Measurements from ENCODE around the gene DUSP22. TPM values are rescaled to one million over a fixed set of nuclear protein-coding genes. Genes with fewer than 3 reads are reported as not detected.

Gene DUSP22
- total RNA-seq, 8 experiments from 2014 or later, result 17.1 to 46.5 (median 18.5) TPM

GRCh38 chr6:294656-295565 lies 2.6 kb downstream of the DUSP22 start:
- Histone ChIP-seq H3K27ac (no peak overlapping the region), H3K4me1 (replicated peaks in 1 of 2) (peaks cover 13 to 14% of the 10 kb centered on the region in 2 donors), H3K4me3 (no peak overlapping the region)
- no peak for ATAC-seq (replicated peaks in 6 of 8)
- in situ Hi-C loops (cut with MboI; ENCODE audit: low pct_unique_long_range_greater_than_20kb in 2 of 9, low sequenced_read_pairs in 9 of 9, unreplicated experiment in 9 of 9), result no loop called here
- WGBS, 10 experiments, result 60 to 88% (median 76%) methylated on average over 14 to 17 of the region's 17 CpGs

- 8 to 44% (median 32%) methylated on average over 4 to 9 of the region's 9 CpGs for WGBS, 10 experiments
- Histone ChIP-seq H3K27ac (no peak overlapping the region), H3K4me3 (no peak overlapping the region), H3K4me1 (replicated peaks in 1 of 2) (peaks cover 13 to 14% of the 10 kb centered on the region in 2 donors)
- no peak for ATAC-seq (replicated peaks in 6 of 8)
- in situ Hi-C loops (cut with MboI; ENCODE audit: low pct_unique_long_range_greater_than_20kb in 2 of 9, low sequenced_read_pairs in 9 of 9, unreplicated experiment in 9 of 9), result no loop called here
Measured at GRCh38 chr6:296151-297122, 4.2 kb downstream of the DUSP22 start.

- 14 to 44% (median 34%) methylated on average over 1 to 6 of the region's 6 CpGs for WGBS, 10 experiments
- Histone ChIP-seq H3K4me1 (replicated peaks in 1 of 2) (peaks cover 13 to 14% of the 10 kb centered on the region in 2 donors), H3K4me3 (no peak overlapping the region), H3K27ac (no peak overlapping the region)
- in situ Hi-C loops (cut with MboI; ENCODE audit: low pct_unique_long_range_greater_than_20kb in 2 of 9, low sequenced_read_pairs in 9 of 9, unreplicated experiment in 9 of 9), result no loop called here
- ATAC-seq (replicated peaks in 6 of 8), result peak in 1 of 8 experiments; percentile 14
Measured at GRCh38 chr6:297571-298232, 5.4 kb downstream of the DUSP22 start.

DNA sequence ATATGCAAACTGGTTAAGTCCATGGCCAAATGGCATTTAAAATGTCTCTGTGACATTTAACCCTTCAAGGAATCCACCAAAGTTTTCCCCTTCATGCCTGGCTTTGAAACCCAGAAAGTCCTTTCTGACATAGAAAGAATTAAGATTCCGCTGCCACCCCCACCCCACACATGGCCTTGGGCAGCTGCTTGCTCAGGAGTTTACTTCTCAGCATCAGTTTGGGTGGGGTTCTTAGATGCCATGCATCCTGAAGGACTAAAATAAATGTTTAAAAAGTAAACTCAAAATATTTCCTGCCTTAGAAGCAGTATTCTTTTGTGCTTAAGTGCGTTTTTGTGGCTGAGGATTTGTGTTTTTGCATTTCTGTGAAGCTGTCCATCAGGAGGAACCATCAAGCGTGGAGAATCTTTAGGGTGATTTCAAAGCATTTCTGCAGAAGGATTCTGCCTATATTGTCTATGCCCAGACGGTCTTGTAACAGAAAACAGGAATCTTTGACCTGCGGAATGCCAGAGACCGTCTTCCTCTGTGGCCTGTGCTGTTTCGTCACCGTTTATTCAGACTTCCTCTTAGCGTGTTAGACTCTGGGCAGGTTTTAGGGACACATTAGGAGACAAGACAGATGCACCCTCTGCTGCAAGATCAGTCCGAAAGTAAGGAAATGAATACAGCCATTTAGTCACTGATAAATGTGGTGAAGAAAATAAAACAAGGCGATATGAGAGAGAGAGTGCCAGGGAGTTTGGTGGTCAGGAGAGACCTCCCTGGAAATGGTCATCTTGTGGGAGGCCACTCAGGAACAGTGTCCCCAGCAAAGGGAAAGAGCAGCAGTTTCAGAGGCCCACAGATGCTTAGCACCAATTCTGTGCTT lies 6.2 kb downstream of the DUSP22 start:
- Histone ChIP-seq H3K27ac (no peak overlapping the region), H3K4me1 (replicated peaks in 1 of 2) (peaks cover 8 to 14% of the 10 kb centered on the region in 2 donors), H3K4me3 (no peak overlapping the region)
- whole genome bisulfite sequencing, 10 experiments, result 38 to 76% (median 50%) methylated on average over 7 to 11 of the region's 11 CpGs
- ATAC-seq (replicated peaks in 6 of 8), result peak in 2 of 8 experiments; percentile 9 to 11
- in situ Hi-C loops (cut with MboI; ENCODE audit: low pct_unique_long_range_greater_than_20kb in 2 of 9, low sequenced_read_pairs in 9 of 9, unreplicated experiment in 9 of 9), result no loop called here

- ATAC-seq (replicated peaks in 6 of 8), result peak in 1 of 8 experiments; percentile 40
- in situ Hi-C loops (cut with MboI; ENCODE audit: low pct_unique_long_range_greater_than_20kb in 2 of 9, low sequenced_read_pairs in 9 of 9, unreplicated experiment in 9 of 9), result no loop called here
- Histone ChIP-seq H3K4me1 (replicated peaks in 1 of 2) (peaks cover 3 to 14% of the 10 kb centered on the region in 2 donors), H3K27ac (no peak overlapping the region), H3K4me3 (no peak overlapping the region)
- 21 to 70% (median 48%) methylated on average over 5 to 10 of the region's 10 CpGs for WGBS, 10 experiments
Measured at GRCh38 chr6:299104-299980, 7.1 kb downstream of the DUSP22 start.

DNA sequence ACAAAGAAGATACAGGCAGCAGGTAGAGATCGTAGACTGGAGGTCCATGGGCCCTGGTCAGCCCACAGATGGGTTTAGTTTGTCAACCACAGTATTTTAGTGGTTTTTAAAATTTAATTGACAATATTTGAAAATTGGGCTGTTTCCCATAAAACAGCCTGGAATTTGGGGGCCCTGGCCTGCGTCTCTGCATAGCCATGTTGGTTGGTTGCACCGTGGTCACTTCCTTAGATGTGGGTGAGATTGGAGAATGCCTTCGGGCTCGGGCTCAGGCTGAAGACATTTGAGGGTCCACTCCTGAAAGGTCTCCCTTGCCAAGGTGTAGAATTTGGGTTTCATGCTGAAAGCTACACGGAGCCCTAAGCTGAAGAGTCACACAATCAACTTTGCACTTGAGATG lies 7.7 kb downstream of the DUSP22 start:
- ATAC-seq (replicated peaks in 6 of 8), result no peak
- in situ Hi-C loops (cut with MboI; ENCODE audit: low pct_unique_long_range_greater_than_20kb in 2 of 9, low sequenced_read_pairs in 9 of 9, unreplicated experiment in 9 of 9), result no loop called here
- Histone ChIP-seq H3K4me1 (replicated peaks in 1 of 2) (peaks cover 3 to 14% of the 10 kb centered on the region in 2 donors), H3K27ac (no peak overlapping the region), H3K4me3 (no peak overlapping the region)
- 45 to 83% (median 60%) methylated on average over 1 to 6 of the region's 6 CpGs; no CpG with 5 or more reads in 1 of the 10 experiments for WGBS, 10 experiments

DNA sequence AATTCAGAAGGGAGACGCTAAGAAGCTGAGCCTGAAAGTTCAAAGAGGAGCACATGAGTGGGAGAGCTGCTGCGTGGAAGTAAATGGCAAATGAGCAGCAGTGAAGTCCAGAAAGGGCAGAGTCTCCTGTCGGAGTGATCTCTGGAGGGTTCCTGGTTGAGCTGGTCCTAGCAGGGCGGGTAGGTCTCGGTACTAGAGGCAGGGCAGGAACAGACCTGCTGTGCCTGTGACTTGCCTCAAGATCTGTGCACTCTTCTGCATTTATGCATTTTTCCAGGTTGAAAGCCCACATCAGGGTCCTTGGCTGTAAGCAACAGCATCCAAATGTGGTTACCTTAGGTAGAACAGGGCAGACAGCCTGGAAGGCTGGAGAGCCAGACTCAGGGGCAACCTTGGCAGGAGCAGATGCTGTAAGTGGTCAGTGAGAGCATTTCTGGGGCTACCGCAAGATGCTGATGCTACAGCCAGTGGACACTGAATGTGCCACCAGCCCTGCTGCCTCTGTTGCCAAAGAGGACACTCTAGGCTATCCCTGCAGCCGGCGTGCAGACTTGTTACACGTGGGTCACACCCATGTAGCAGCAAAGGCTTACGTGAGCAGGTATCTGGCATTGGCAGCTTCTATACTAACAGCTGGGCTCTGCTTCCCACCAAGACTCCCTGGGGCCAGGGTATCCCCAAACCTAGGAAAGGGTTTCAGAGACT lies 8.4 kb downstream of the DUSP22 start:
- WGBS, 10 experiments, result 41 to 90% (median 67%) methylated on average over 3 to 10 of the region's 10 CpGs
- in situ Hi-C loops (cut with MboI; ENCODE audit: low pct_unique_long_range_greater_than_20kb in 2 of 9, low sequenced_read_pairs in 9 of 9, unreplicated experiment in 9 of 9), result no loop called here
- Histone ChIP-seq H3K4me3 (no peak overlapping the region), H3K4me1 (replicated peaks in 1 of 2) (peaks cover 3 to 14% of the 10 kb centered on the region in 2 donors), H3K27ac (no peak overlapping the region)
- ATAC-seq (replicated peaks in 6 of 8), result no peak

GRCh38 chr6:301526-301925 lies 9.2 kb downstream of the DUSP22 start:
- in situ Hi-C loops (cut with MboI; ENCODE audit: low pct_unique_long_range_greater_than_20kb in 2 of 9, low sequenced_read_pairs in 9 of 9, unreplicated experiment in 9 of 9), result no loop called here
- H3K27ac ChIP-seq, result no peak overlapping the region
- no peak for ATAC-seq (replicated peaks in 6 of 8)

DNA sequence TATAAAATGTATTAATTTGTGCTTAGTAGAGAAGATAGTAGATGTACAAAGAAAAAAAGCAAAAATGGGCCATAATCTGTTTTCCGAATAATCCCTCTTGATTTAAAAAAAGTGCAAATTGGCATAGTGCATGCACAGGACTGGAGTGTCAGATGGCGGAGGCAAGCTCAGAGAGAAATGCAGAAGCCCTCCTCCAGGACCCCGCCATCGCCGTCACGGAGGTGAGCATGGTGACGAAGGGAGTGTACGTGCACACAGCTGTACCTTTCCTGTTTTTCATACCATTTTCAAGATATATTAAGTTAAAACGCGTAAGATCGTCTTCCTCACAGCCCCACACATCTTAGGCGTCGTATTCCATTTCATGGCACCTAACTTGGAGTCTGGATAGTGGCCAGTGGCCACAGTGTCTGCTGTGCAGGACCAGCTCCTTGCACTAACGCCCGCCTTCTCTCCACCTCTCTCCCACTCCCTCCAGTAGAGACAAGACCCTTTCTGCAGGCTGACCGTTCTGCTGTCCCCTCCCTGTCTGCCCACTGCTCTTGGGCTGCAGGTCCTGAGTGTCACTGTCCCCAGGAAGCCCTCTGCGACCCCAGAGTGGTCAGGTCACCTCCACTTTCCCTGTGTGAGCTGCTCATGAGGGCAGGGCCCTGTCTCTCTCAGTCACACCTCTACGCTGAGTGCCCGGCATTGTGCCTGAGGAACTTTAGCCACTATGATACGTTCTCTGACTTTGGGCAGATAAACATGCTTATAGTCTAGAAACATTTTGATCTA lies 9.8 kb downstream of the DUSP22 start:
- ATAC-seq (replicated peaks in 6 of 8), result no peak
- Histone ChIP-seq H3K4me3 (no peak overlapping the region), H3K4me1 (replicated peaks in 1 of 2) (peaks cover 3 to 10% of the 10 kb centered on the region in 2 donors), H3K27ac (no peak overlapping the region)
- in situ Hi-C loops (cut with MboI; ENCODE audit: low pct_unique_long_range_greater_than_20kb in 2 of 9, low sequenced_read_pairs in 9 of 9, unreplicated experiment in 9 of 9), result no loop called here
- 52 to 94% (median 74%) methylated on average over 9 to 20 of the region's 20 CpGs for WGBS, 10 experiments

More at GRCh38 chr6:301526-301925, 9.2 kb downstream of the DUSP22 start:
- WGBS, 10 experiments, result 54 to 78% (median 70%) methylated on average over 6 to 8 of the region's 8 CpGs
- H3K4me3 ChIP-seq, result no peak overlapping the region
- H3K4me1 ChIP-seq (replicated peaks in 1 of 2), result peaks cover 3 to 14% of the 10 kb centered on the region in 2 donors

- WGBS, 10 experiments, result 60 to 90% (median 77%) methylated on average over 1 to 9 of the region's 9 CpGs
- ATAC-seq (replicated peaks in 6 of 8), result no peak
- Histone ChIP-seq H3K27ac (no peak overlapping the region), H3K4me3 (no peak overlapping the region), H3K4me1 (replicated peaks in 1 of 2) (peaks cover 3 to 9% of the 10 kb centered on the region in 2 donors)
- in situ Hi-C loops (cut with MboI; ENCODE audit: low pct_unique_long_range_greater_than_20kb in 2 of 9, low sequenced_read_pairs in 9 of 9, unreplicated experiment in 9 of 9), result no loop called here
Measured at GRCh38 chr6:302760-303159, 10.5 kb downstream of the DUSP22 start.

Data from motor neuron (in vitro differentiated cells).